Neural progenitor cell (in vitro differentiated cells): ENCODE measurements around the gene SLC34A1. TPM values are rescaled to one million over a fixed set of nuclear protein-coding genes. Genes with fewer than 3 reads are reported as not detected.

Source experiments
- DNase-seq: peaks from one replicate; pipeline ENCODE4 v3.0.0-alpha.2; 2016; ENCODE audit warnings: low spot score
- H2AFZ ChIP-seq: fragments of 200-600 bp; sonication (generic); replicated peaks from 2 replicates; pipeline ENCODE4 v1.6.1; 2016; ENCODE audit warnings: antibody characterized with exemption
- H3F3A ChIP-seq: fragments of 200-600 bp; sonication (generic); 2 replicates; pipeline ENCODE4 v1.6.1; 2016; ENCODE audit warnings: antibody characterized with exemption, low read depth
- H3K27ac ChIP-seq: fragments of 200-600 bp; sonication (generic); 2 replicates; pipeline ENCODE4 v1.5.1; 2016; ENCODE audit warnings: mild to moderate bottlenecking
- H3K27me3 ChIP-seq: fragments of 200-600 bp; sonication (generic); 2 replicates; pipeline ENCODE4 v1.6.1; 2016; ENCODE audit warnings: mild to moderate bottlenecking, moderate library complexity
- H3K36me3 ChIP-seq: fragments of 200-600 bp; sonication (generic); 2 replicates; pipeline ENCODE4 v1.5.1; 2016
- H3K4me1 ChIP-seq: fragments of 200-600 bp; sonication (generic); 2 replicates; pipeline ENCODE4 v1.6.1; 2016; ENCODE audit warnings: mixed run types
- H3K4me2 ChIP-seq: fragments of 200-600 bp; sonication (generic); 2 replicates; pipeline ENCODE4 v1.6.1; 2016
- H3K4me3 ChIP-seq: fragments of 200-600 bp; sonication (generic); 2 replicates; pipeline ENCODE4 v1.5.1; 2016
- H3K79me2 ChIP-seq: fragments of 200-600 bp; sonication (generic); 2 replicates; pipeline ENCODE4 v1.6.1; 2016; ENCODE audit warnings: low read depth
- H3K9ac ChIP-seq: fragments of 200-600 bp; sonication (generic); 2 replicates; pipeline ENCODE4 v1.6.1; 2016
- H3K9me3 ChIP-seq: fragments of 200-600 bp; sonication (generic); 2 replicates; pipeline ENCODE4 v1.5.1; 2016; ENCODE audit warnings: low read depth
- H4K20me1 ChIP-seq: fragments of 200-600 bp; sonication (generic); 2 replicates; pipeline ENCODE4 v1.6.1; 2016; ENCODE audit warnings: low read depth
- H3K27ac Mint-ChIP-seq: 3 replicates; pipeline ENCODE4 v1.8.0; 2021; ENCODE audit warnings: mixed read lengths
- H3K27me3 Mint-ChIP-seq: 2 replicates; pipeline ENCODE4 v1.8.0; 2022; ENCODE audit warnings: low read depth, mild to moderate bottlenecking, inconsistent platforms, moderate library complexity, mixed read lengths; ENCODE audit not compliant: insufficient read depth
- H3K36me3 Mint-ChIP-seq: 3 replicates; pipeline ENCODE4 v1.8.0; 2021; ENCODE audit warnings: mixed read lengths
- H3K4me1 Mint-ChIP-seq: 3 replicates; pipeline ENCODE4 v1.8.0; 2021; ENCODE audit warnings: mixed read lengths
- H3K4me3 Mint-ChIP-seq: 3 replicates; pipeline ENCODE4 v1.8.0; 2021; ENCODE audit warnings: mild to moderate bottlenecking, moderate library complexity, mixed read lengths
- H3K9me3 Mint-ChIP-seq: 3 replicates; pipeline ENCODE4 v1.8.0; 2020; ENCODE audit warnings: mixed read lengths
- EZH2 ChIP-seq: fragments of 200-600 bp; sonication (generic); IDR thresholded peaks from 2 replicates; pipeline ENCODE4 v1.6.1; 2017; ENCODE audit warnings: antibody characterized with exemption, mild to moderate bottlenecking, moderate library complexity
- EZH2phosphoT487 ChIP-seq: fragments of 200-600 bp; sonication (generic); IDR thresholded peaks from 2 replicates; pipeline ENCODE4 v1.6.1; 2017; ENCODE audit warnings: antibody characterized with exemption
- total RNA-seq: library from RNA; depleted of rRNA; stranded (reverse); fragments of >200 nt; gene quantifications from 2 replicates; pipeline ENCODE4 v1.2.3, GENCODE V29; 2015; ENCODE audit warnings: low replicate concordance
- TF ChIP-seq, protein P1 (sequence below): fragments of 200-600 bp; sonication (generic); IDR thresholded peaks from 2 replicates; pipeline ENCODE4 v1.5.1; 2017; ENCODE audit warnings: antibody characterized with exemption, mild to moderate bottlenecking

The SLC34A1 gene
- total RNA-seq, 1 donor from 2014 or later: not detected

DNA sequence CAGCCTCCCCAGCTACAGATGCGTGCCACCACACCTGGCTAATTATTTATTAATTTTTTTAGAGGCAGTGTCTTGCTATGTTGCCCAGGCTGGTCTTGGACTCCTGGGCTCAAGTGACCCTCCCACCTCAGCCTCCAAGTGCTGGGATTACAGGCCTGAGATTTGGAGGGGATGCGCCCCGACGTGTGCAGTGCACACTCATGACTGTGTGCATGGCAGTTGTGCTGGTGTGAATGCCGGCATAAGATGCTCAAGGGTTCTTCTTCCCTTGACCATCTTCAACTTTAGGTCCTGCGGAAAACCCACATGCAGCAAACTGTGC lies 3.5 kb upstream of the SLC34A1 start:
- Histone ChIP-seq H3K27me3 (peaks cover 7% of the 10 kb centered on the region), H3K79me2 (no peaks in the 10 kb centered on the region), H3F3A (peaks cover 4% of the 10 kb centered on the region), H4K20me1 (no peaks in the 10 kb centered on the region), H2AFZ (no peak overlapping the region), H3K9me3 (no peaks in the 10 kb centered on the region), H3K9ac (no peak overlapping the region), H3K36me3 (no peaks in the 10 kb centered on the region), H3K4me3 (no peak overlapping the region), H3K27ac (no peak overlapping the region), H3K4me2 (no peak overlapping the region), H3K4me1 (no peaks in the 10 kb centered on the region)
- no peaks in the 10 kb centered on the region for H3K9me3 Mint-ChIP-seq
- no peak overlapping the region for H3K4me3 Mint-ChIP-seq
- H3K36me3 Mint-ChIP-seq: no peaks in the 10 kb centered on the region
- TF ChIP-seq, protein P1, sequence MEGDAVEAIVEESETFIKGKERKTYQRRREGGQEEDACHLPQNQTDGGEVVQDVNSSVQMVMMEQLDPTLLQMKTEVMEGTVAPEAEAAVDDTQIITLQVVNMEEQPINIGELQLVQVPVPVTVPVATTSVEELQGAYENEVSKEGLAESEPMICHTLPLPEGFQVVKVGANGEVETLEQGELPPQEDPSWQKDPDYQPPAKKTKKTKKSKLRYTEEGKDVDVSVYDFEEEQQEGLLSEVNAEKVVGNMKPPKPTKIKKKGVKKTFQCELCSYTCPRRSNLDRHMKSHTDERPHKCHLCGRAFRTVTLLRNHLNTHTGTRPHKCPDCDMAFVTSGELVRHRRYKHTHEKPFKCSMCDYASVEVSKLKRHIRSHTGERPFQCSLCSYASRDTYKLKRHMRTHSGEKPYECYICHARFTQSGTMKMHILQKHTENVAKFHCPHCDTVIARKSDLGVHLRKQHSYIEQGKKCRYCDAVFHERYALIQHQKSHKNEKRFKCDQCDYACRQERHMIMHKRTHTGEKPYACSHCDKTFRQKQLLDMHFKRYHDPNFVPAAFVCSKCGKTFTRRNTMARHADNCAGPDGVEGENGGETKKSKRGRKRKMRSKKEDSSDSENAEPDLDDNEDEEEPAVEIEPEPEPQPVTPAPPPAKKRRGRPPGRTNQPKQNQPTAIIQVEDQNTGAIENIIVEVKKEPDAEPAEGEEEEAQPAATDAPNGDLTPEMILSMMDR: no peak
- TF ChIP-seq EZH2phosphoT487 (no peak), EZH2 (no peak)
- peaks cover 21% of the 10 kb centered on the region for H3K27me3 Mint-ChIP-seq
- no peak for DNase-seq
- peaks cover 15% of the 10 kb centered on the region for H3K4me1 Mint-ChIP-seq
- no peak overlapping the region for H3K27ac Mint-ChIP-seq

DNA sequence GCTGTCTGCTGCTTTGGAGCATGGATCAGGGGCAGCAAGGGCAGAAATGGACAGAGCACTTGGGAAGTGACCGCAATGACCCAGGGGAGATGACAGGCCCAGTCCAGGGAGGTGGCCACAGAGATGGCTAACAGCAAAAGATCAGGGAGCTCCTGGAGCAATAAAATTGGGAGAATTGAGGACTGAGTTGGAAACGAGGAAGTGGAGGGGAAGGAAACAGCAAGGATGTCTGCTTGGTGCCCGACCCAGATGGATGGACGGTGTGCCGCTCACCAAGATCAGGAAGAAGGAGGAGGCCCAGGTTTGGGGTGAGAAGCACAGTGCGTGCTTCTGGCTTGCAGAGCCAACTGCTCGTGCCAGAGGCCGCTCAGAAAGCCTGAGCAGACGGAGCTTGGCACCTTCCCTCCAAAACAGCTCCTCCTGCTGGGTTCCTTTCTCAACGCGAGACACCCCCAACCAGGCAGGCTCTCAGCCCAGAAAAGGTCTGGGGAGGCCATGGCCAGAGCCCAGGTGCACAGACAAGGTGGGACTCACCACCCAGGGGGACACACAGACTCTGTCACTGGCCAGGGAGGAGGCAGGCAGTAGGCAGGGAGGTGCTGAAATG lies 1.7 kb upstream of the SLC34A1 start:
- no peak overlapping the region for H3K4me3 Mint-ChIP-seq
- no peak overlapping the region for H2AFZ ChIP-seq
- peaks cover 18% of the 10 kb centered on the region for H3K27me3 Mint-ChIP-seq
- no peaks in the 10 kb centered on the region for H3K9me3 ChIP-seq
- H3K4me1 Mint-ChIP-seq: peaks cover 15% of the 10 kb centered on the region
- H4K20me1 ChIP-seq: no peaks in the 10 kb centered on the region
- H3K4me1 ChIP-seq: no peaks in the 10 kb centered on the region
- no peak overlapping the region for H3K9ac ChIP-seq
- TF ChIP-seq EZH2: no peak
- TF ChIP-seq, protein P1: peak; percentile 35
- H3K4me3 ChIP-seq: no peak overlapping the region
- H3K27ac Mint-ChIP-seq: no peak overlapping the region
- peaks cover 4% of the 10 kb centered on the region for H3F3A ChIP-seq
- H3K36me3 ChIP-seq: no peaks in the 10 kb centered on the region
- DNase-seq: peak; percentile 59
- H3K79me2 ChIP-seq: no peaks in the 10 kb centered on the region
- no peaks in the 10 kb centered on the region for H3K36me3 Mint-ChIP-seq
- H3K4me2 ChIP-seq: no peak overlapping the region
- no peaks in the 10 kb centered on the region for H3K9me3 Mint-ChIP-seq
- H3K27me3 ChIP-seq: peaks cover 7% of the 10 kb centered on the region
- H3K27ac ChIP-seq: no peak overlapping the region

DNA sequence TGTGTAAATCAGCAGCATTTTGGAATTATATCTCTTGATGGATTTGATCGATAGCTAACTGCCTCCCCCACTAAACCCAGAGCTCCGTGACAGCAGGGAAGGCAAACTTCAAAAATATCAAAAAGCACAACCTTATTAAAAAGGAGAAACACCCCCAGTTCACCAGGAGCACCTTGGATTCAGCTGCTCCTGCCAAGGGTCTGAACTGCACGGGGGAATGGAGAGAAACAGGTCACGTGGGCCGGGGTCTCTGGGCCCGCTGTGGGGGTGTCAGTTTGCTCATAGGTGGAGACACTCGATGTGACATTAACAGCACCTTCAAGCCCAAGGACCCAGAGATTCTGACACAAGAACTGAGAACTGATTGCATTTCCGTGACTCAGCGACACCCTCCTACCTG lies 1.1 kb upstream of the SLC34A1 start:
- H3K27ac Mint-ChIP-seq: no peak overlapping the region
- peaks cover 16% of the 10 kb centered on the region for H3K4me1 Mint-ChIP-seq
- TF ChIP-seq EZH2: no peak
- no peak for TF ChIP-seq EZH2phosphoT487
- TF ChIP-seq, protein P1: no peak
- H3K79me2 ChIP-seq: no peaks in the 10 kb centered on the region
- H3K9ac ChIP-seq: no peak overlapping the region
- no peaks in the 10 kb centered on the region for H3K4me1 ChIP-seq
- no peaks in the 10 kb centered on the region for H3K9me3 Mint-ChIP-seq
- no peaks in the 10 kb centered on the region for H3K36me3 Mint-ChIP-seq
- DNase-seq: no peak
- no peak overlapping the region for H3K4me2 ChIP-seq
- H3K4me3 ChIP-seq: no peak overlapping the region
- peaks cover 18% of the 10 kb centered on the region for H3K27me3 Mint-ChIP-seq
- H3K27me3 ChIP-seq: peaks cover 7% of the 10 kb centered on the region
- peaks cover 4% of the 10 kb centered on the region for H3F3A ChIP-seq
- H3K9me3 ChIP-seq: no peaks in the 10 kb centered on the region
- H3K27ac ChIP-seq: no peak overlapping the region
- H2AFZ ChIP-seq: no peak overlapping the region
- no peaks in the 10 kb centered on the region for H4K20me1 ChIP-seq
- H3K4me3 Mint-ChIP-seq: no peak overlapping the region
- no peaks in the 10 kb centered on the region for H3K36me3 ChIP-seq
